HUES48 (cell line): Measurements from ENCODE around the gene CDCA3.
A peak's percentile ranks its signal among the peaks of the same experiment; 100 is the strongest.
"Not testable (repeated sequence)": the region's sequence is repeated elsewhere in the genome, so short reads cannot be mapped to it uniquely, and the experiment has no call there.

ENCODE experiments used
- H3K27ac ChIP-seq: one replicate; pipeline ENCODE4 v1.7.0; 2013; ENCODE audit warnings: low read depth, low read length, inconsistent platforms
- H3K27me3 ChIP-seq: 2 replicates; pipeline ENCODE4 v1.6.1; 2013; ENCODE audit warnings: mild to moderate bottlenecking, low read length; ENCODE audit not compliant: control insufficient read depth, insufficient read depth
- H3K36me3 ChIP-seq: 2 replicates; pipeline ENCODE4 v1.6.1; 2013; ENCODE audit warnings: low read length; ENCODE audit not compliant: control insufficient read depth, insufficient read depth
- H3K4me1 ChIP-seq: 2 replicates; pipeline ENCODE4 v1.6.1; 2013; ENCODE audit warnings: mild to moderate bottlenecking, low read length; ENCODE audit not compliant: control insufficient read depth, insufficient read depth
- H3K4me3 ChIP-seq: 2 replicates; pipeline ENCODE4 v1.5.1; 2013; ENCODE audit warnings: mild to moderate bottlenecking, low read depth, low read length
- H3K9ac ChIP-seq: 2 replicates; pipeline ENCODE4 v1.6.1; 2013; ENCODE audit warnings: mild to moderate bottlenecking, low read depth, low read length, moderate library complexity
- H3K9me3 ChIP-seq: 2 replicates; pipeline ENCODE4 v1.6.1; 2013; ENCODE audit warnings: low read length; ENCODE audit not compliant: control insufficient read depth, insufficient read depth

The CDCA3 gene

DNA sequence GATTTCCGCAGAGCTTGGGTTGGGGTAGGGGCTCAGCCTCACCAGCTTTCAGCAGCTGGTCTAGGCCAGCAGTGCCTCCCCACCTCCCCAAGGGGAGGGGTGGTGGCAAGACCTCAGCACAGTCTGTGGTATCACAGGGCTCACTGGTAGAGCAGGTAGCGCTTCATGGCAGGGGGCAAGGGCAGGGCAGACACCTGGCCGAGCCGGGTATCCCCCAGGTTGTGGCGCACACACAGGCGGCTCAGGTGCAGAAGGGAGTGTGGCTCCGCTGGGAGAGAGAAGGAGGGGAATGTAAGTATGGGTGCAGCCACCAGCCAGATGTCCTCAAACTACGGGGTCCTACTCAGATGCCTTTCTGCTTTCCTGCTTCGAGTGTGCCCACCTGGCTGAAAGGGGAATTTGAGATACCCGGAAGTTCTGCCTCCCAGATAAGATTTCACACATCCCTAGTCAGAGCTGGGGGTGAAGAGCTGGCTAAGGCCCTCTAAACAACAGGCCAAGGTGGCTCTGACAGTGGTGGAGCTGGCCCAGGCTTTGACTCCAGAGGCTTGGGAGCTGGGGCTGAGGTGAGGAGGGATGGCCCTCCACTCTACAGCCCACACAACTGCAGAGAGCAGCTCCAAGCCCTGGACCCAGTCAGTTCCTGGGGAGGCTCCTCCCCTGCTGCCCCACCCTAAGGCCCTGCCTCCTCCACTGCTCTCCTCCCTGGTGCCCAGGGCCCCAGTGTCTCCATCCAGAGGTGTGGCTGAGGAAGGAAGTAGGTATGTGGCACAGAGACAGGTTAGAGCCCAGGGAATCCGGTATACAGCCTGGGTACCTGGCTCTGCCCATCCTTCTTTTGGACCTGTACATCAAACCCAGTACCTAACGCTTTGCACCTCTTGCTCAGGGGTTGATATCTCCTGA lies 20.2 kb upstream of the CDCA3 start:
- Histone ChIP-seq H3K4me1 (peaks cover 38% of the 10 kb centered on the region), H3K9me3 (no peaks in the 10 kb centered on the region), H3K4me3 (peak overlapping the region; percentile 96), H3K9ac (no peak overlapping the region), H3K36me3 (peaks cover 30% of the 10 kb centered on the region), H3K27ac (peak overlapping the region; percentile 67), H3K27me3 (no peaks in the 10 kb centered on the region)

DNA sequence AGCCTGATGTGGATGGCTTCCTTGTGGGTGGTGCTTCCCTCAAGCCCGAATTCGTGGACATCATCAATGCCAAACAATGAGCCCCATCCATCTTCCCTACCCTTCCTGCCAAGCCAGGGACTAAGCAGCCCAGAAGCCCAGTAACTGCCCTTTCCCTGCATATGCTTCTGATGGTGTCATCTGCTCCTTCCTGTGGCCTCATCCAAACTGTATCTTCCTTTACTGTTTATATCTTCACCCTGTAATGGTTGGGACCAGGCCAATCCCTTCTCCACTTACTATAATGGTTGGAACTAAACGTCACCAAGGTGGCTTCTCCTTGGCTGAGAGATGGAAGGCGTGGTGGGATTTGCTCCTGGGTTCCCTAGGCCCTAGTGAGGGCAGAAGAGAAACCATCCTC lies 19.2 kb upstream of the CDCA3 start:
- peaks cover 44% of the 10 kb centered on the region for H3K4me1 ChIP-seq
- not testable (repeated sequence) for H3K4me3 ChIP-seq, H3K27ac ChIP-seq

GRCh38 chr12:6869049-6870021 lies 18.2 kb upstream of the CDCA3 start:
- Histone ChIP-seq H3K36me3 (peaks cover 44% of the 10 kb centered on the region), H3K4me1 (peaks cover 44% of the 10 kb centered on the region), H3K9me3 (no peaks in the 10 kb centered on the region), H3K27me3 (no peaks in the 10 kb centered on the region), H3K4me3 (peak overlapping the region; percentile 95), H3K27ac (peak overlapping the region; percentile 37), H3K9ac (0 out of 2 replicates have a peak overlapping the region, but pooled peaks have one; percentile 88)

More for the DNA sequence above, 19.2 kb upstream of the CDCA3 start:
- not testable (repeated sequence) for H3K9ac ChIP-seq, H3K27me3 ChIP-seq, H3K9me3 ChIP-seq
- peaks cover 34% of the 10 kb centered on the region for H3K36me3 ChIP-seq

GRCh38 chr12:6868211-6869048 lies 17.3 kb upstream of the CDCA3 start:
- Histone ChIP-seq H3K27me3 (no peaks in the 10 kb centered on the region), H3K27ac (peak overlapping the region; percentile 87), H3K9me3 (no peaks in the 10 kb centered on the region), H3K4me1 (peaks cover 41% of the 10 kb centered on the region), H3K36me3 (peaks cover 52% of the 10 kb centered on the region), H3K4me3 (peak overlapping the region; percentile 95), H3K9ac (peak overlapping the region; percentile 88)

- H3K27ac ChIP-seq: peak within 1 kb of the TSS; percentile 87
- H3K4me1 ChIP-seq: peaks cover 41% of the 10 kb centered on the region
Observed at GRCh38 chr12:6867413-6868210, 16.5 kb upstream of the CDCA3 start, which contains the start of gene TPI1. TPI1 (plus strand) TSS chr12:6867531; CDS start chr12:6867567, 36 bp downstream.

DNA sequence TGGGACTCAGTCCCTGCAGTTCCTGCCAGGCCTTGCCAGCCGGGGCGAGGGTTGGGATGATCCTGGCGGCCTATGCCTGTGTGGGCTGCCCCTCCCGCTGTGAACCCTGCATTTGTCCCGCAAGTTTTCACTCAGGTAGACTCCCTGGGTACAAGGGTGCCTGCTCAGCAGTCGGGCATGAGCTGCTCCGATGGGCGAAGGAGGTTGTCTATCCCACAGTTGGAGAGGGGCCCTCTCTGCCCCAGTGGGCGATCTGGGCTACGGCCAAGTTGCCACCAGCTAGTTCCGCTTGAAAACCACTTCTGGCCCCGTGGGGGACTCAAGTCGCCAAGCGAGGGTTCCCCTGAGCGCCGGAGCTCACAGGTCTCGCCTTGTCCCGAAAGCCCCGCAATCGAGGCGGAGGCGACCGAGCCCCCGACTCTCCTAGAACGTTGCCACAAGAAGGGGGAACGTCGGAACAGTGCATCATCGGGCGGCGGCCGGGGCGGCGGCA lies 15.9 kb upstream of the CDCA3 start:
- Histone ChIP-seq H3K27ac (peak overlapping the region; percentile 77), H3K36me3 (peaks cover 67% of the 10 kb centered on the region)

More at GRCh38 chr12:6867413-6868210, 16.5 kb upstream of the CDCA3 start, which contains the start of gene TPI1:
- Histone ChIP-seq H3K27me3 (no peaks in the 10 kb centered on the region), H3K36me3 (peaks cover 61% of the 10 kb centered on the region), H3K4me3 (peak within 1 kb of the TSS; percentile 95), H3K9ac (peak within 1 kb of the TSS; percentile 88), H3K9me3 (no peaks in the 10 kb centered on the region)

GRCh38 chr12:6866163-6866919 lies 15.3 kb upstream of the CDCA3 start:
- Histone ChIP-seq H3K9me3 (no peaks in the 10 kb centered on the region), H3K4me1 (peaks cover 33% of the 10 kb centered on the region), H3K4me3 (peak overlapping the region; percentile 95), H3K9ac (no peak overlapping the region), H3K27me3 (no peaks in the 10 kb centered on the region), H3K27ac (peak overlapping the region; percentile 77), H3K36me3 (peaks cover 72% of the 10 kb centered on the region)

More for the DNA sequence above, 15.9 kb upstream of the CDCA3 start:
- H3K9me3 ChIP-seq: no peaks in the 10 kb centered on the region
- peaks cover 39% of the 10 kb centered on the region for H3K4me1 ChIP-seq
- H3K27me3 ChIP-seq: no peaks in the 10 kb centered on the region
- peak overlapping the region; percentile 38; the same call in 1 of the 2 replicates for H3K9ac ChIP-seq
- H3K4me3 ChIP-seq: peak overlapping the region; percentile 95

GRCh38 chr12:6865307-6865706 lies 14.2 kb upstream of the CDCA3 start:
- H3K9ac ChIP-seq, H3K27ac ChIP-seq, H3K9me3 ChIP-seq, H3K27me3 ChIP-seq, H3K4me3 ChIP-seq: not testable (repeated sequence)
- Histone ChIP-seq H3K36me3 (peaks cover 72% of the 10 kb centered on the region), H3K4me1 (peaks cover 25% of the 10 kb centered on the region)
